MM.1S (cell line): ENCODE results near the gene KRR1.

Source experiments
- CTCF ChIP-seq: fragments of 300-600 bp; sonication (generic); IDR thresholded peaks from 2 replicates; pipeline ENCODE4 v1.5.1; 2016; ENCODE audit warnings: antibody characterized with exemption, low read length, mixed read lengths
- EZH2 ChIP-seq: fragments of 300-600 bp; sonication (generic); optimal IDR thresholded peaks from 2 replicates; pipeline ENCODE3; 2017; ENCODE audit warnings: low read depth, mild to moderate bottlenecking, antibody characterized with exemption, low read length, mixed read lengths

DNA sequence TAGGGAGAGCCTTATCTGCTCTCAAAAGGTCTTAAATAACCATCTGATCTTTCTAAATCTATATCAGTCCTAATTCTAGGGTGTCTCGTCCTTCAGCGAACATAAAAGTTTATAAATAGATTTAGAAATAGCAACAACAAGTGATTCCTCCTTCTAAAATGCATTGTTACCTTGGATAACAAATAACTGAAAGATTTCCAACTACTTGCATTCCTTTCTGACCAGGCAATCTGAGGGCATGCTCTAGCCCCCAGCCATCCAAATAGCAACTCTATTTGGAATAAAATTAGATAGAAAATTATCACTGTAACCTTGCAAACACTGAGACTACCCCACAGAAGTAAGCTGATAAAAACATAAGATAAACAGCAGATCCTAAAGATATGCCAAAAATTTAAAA, 21.8 kb upstream of the KRR1 start:
- TF ChIP-seq EZH2 (no peak), CTCF (no peak)
